ENCODE data around the gene SPINT2. TPM values are rescaled to one million over a fixed set of nuclear protein-coding genes. Genes with fewer than 3 reads are reported as not detected.

The SPINT2 gene
- polyA plus RNA-seq, 1 donor (not counting 4 experiments of a cell fraction or from before 2014, with no cell fraction given), result 363 TPM

- H4K20me1 ChIP-seq (ENCODE audit: control insufficient read depth, extremely low read depth, insufficient read depth, low read length), result no peaks in the 10 kb centered on the region
- TF ChIP-seq CTCF (optimal IDR thresholded peaks at IDR 0.05 in 1 of 3, IDR thresholded peaks at IDR 0.05 in 1 of 3, conservative IDR thresholded peaks at IDR 0.05 in 1 of 3; ENCODE audit: extremely low read depth in 1 of 3, insufficient read depth in 2 of 3, low read length in 3 of 3) (no peak), EZH2 (IDR thresholded peaks at IDR 0.05; ENCODE audit: low read length) (no peak)
- no peaks in the 10 kb centered on the region for H3K27me3 ChIP-seq (ENCODE audit: control insufficient read depth, extremely low read depth, insufficient read depth, low read length)
- dilution Hi-C loops (cut with MboI; ENCODE audit: extremely low pct_ligation_motif_present, low sequenced_read_pairs), result no loop called here
- H3K9me3 ChIP-seq (ENCODE audit: control insufficient read depth, low read depth, low read length), result no peaks in the 10 kb centered on the region
- H3K4me2 ChIP-seq (ENCODE audit: control insufficient read depth, extremely low read depth, insufficient read depth, low read depth, low read length), result no peak overlapping the region
- no peaks in the 10 kb centered on the region for H3K36me3 ChIP-seq (ENCODE audit: control insufficient read depth in 2 of 2, extremely low read depth in 1 of 2, insufficient read depth in 2 of 2, low read length in 2 of 2)
- no peak overlapping the region for H2AFZ ChIP-seq (ENCODE audit: control insufficient read depth, low read length)
- H3K9ac ChIP-seq (ENCODE audit: control insufficient read depth, extremely low read depth, insufficient read depth, low read length), result no peak overlapping the region
- H3K4me1 ChIP-seq (ENCODE audit: control insufficient read depth, extremely low read depth, insufficient read depth, low read length), result peaks cover 18% of the 10 kb centered on the region
- no peak overlapping the region for H3K4me3 ChIP-seq (ENCODE audit: control insufficient read depth in 2 of 3, extremely low read depth in 1 of 3, insufficient read depth in 2 of 3, low read depth in 1 of 3, low read length in 3 of 3)
- no peak for DNase-seq (ENCODE audit: low read depth, low spot score)
- no peaks in the 10 kb centered on the region for H3K9me1 ChIP-seq (ENCODE audit: control insufficient read depth, extremely low read depth, insufficient read depth, low read length)
- no peak overlapping the region for H3K27ac ChIP-seq (ENCODE audit: control insufficient read depth, insufficient read depth, low read length)
- no peak for FAIRE-seq
- H3K79me2 ChIP-seq (ENCODE audit: control insufficient read depth, insufficient read depth, low read length), result no peaks in the 10 kb centered on the region
Measured at GRCh38 chr19:38340927-38341326, 76.6 kb downstream of the SPINT2 start.

Small RNA genes lying within 50 kb of the gene (small RNA-seq; reads per million reads assigned to genes)
- gene RF00019 (ENCODE audit: insufficient read length in 3 of 3, low read depth in 3 of 3, low replicate concordance in 1 of 3), result 0 reads per million in 3 experiments

Other genes with a start within 250 kb of the SPINT2 start
- gene DPF1, start 40.4 kb upstream of the SPINT2 start, polyA plus RNA-seq, result 1.5 to 1.9 TPM (median 1.8 TPM) in 3 replicates
- 2.6 to 3.1 TPM (median 2.7 TPM) in 3 replicates for gene PPP1R14A, start 8.2 kb upstream of the SPINT2 start, polyA plus RNA-seq
- gene C19orf33, start 39.7 kb downstream of the SPINT2 start, polyA plus RNA-seq, result 302 to 496 TPM (median 366 TPM) in 3 replicates
- 38.1 to 66.5 TPM (median 47.6 TPM) in 3 replicates for gene YIF1B, start 51.4 kb downstream of the SPINT2 start, polyA plus RNA-seq
- gene KCNK6, start 55.3 kb downstream of the SPINT2 start, polyA plus RNA-seq, result 23.9 to 33.7 TPM (median 29.1 TPM) in 3 replicates
- gene CATSPERG, start 71.3 kb downstream of the SPINT2 start, polyA plus RNA-seq, result 0.21 to 0.73 TPM (median 0.35 TPM) in 3 replicates
- gene PSMD8, start 110.0 kb downstream of the SPINT2 start, polyA plus RNA-seq, result 346 to 528 TPM (median 350 TPM) in 3 replicates
- gene GGN, start 123.5 kb downstream of the SPINT2 start, polyA plus RNA-seq, result 0.07 to 0.22 TPM in 2 of 3 replicates, not detected in the other
- 2.0 to 2.6 TPM (median 2.1 TPM) in 3 replicates for gene SPRED3, start 124.1 kb downstream of the SPINT2 start, polyA plus RNA-seq
- gene FAM98C, start 138.5 kb downstream of the SPINT2 start, polyA plus RNA-seq, result 4.5 to 9.5 TPM (median 5.8 TPM) in 3 replicates
- not detected in 3 replicates for gene RASGRP4, start 161.6 kb downstream of the SPINT2 start, polyA plus RNA-seq
- 0.32 to 0.75 TPM (median 0.41 TPM) in 3 replicates for gene RYR1, start 169.1 kb downstream of the SPINT2 start, polyA plus RNA-seq

All from keratinocyte (primary cell).